ENCODE results near the gene ADGRB2.

DNA sequence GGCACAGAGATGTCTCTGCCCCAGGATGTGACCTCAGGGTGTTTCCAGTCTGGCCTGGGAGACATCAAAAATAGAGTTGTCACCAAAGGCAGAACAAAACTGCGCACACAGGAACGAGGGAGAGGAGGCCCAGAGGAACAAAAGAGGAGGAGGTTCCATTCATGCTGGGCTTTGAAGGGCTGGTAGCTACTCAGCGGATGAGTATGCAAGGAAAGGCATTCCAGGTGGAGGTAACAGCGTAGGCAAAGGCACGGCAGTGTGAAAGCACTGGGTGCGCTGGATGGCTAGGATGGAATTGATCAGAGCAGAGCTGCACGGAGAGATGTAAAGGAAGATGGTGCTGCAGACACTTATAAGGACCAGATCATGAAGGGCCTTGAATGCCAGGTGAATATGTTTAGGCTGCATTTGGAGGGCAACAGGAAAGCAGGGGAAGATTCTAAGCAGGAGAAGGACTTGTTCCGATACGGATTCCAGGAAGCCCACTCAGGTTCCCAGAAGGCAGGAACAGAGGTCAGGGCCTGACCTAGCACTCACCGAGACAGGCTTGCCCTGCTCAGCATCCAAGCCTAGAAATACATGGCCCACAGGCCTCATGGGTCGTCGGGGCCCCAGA, 66.7 kb downstream of the ADGRB2 start:
- TF ChIP-seq, protein P1, sequence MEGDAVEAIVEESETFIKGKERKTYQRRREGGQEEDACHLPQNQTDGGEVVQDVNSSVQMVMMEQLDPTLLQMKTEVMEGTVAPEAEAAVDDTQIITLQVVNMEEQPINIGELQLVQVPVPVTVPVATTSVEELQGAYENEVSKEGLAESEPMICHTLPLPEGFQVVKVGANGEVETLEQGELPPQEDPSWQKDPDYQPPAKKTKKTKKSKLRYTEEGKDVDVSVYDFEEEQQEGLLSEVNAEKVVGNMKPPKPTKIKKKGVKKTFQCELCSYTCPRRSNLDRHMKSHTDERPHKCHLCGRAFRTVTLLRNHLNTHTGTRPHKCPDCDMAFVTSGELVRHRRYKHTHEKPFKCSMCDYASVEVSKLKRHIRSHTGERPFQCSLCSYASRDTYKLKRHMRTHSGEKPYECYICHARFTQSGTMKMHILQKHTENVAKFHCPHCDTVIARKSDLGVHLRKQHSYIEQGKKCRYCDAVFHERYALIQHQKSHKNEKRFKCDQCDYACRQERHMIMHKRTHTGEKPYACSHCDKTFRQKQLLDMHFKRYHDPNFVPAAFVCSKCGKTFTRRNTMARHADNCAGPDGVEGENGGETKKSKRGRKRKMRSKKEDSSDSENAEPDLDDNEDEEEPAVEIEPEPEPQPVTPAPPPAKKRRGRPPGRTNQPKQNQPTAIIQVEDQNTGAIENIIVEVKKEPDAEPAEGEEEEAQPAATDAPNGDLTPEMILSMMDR (IDR thresholded peaks at IDR 0.05), result no peak
- TF ChIP-seq POLR2A (IDR thresholded peaks at IDR 0.05), result no peak
